Hepatic stellate cell (primary cell): ENCODE measurements around the gene LIPT2.

Experiments used
- DNase-seq: peaks from one replicate; pipeline ENCODE4 v3.0.0; 2011; ENCODE audit warnings: low spot score

Gene LIPT2

DNA sequence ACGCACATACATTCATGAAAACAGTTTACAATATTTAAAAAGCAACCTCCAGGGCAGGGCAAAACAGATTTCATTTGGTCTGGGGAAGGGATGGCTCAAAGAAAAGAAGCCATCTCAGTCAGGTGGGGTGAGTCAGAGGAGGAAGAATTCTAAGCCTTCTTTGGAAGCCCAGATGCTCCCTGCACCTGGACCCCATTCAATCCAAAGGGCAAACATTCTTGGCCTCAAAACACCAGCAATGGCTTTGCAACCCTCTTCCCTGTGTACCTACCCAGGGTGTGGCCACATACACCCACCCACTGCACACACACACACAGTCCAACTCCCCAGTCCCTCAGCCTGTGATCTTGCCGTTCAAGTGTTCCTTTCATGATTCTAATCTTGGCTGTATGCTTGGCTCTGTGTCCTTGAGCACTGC, 28.2 kb downstream of the LIPT2 start:
- DNase-seq: no peak

GRCh38 chr11:74464746-74465145, 28.8 kb downstream of the LIPT2 start:
- DNase-seq: no peak

GRCh38 chr11:74463216-74463615, 30.3 kb downstream of the LIPT2 start:
- DNase-seq: no peak

- no peak for DNase-seq
Observed at GRCh38 chr11:74462631-74463030, 30.9 kb downstream of the LIPT2 start.

- no peak for DNase-seq
Observed at GRCh38 chr11:74462009-74462408, 31.5 kb downstream of the LIPT2 start.

- DNase-seq: no peak
Observed at GRCh38 chr11:74460481-74461154, 32.9 kb downstream of the LIPT2 start.

- DNase-seq: no peak
Observed at GRCh38 chr11:74460065-74460464, 33.5 kb downstream of the LIPT2 start.

DNA sequence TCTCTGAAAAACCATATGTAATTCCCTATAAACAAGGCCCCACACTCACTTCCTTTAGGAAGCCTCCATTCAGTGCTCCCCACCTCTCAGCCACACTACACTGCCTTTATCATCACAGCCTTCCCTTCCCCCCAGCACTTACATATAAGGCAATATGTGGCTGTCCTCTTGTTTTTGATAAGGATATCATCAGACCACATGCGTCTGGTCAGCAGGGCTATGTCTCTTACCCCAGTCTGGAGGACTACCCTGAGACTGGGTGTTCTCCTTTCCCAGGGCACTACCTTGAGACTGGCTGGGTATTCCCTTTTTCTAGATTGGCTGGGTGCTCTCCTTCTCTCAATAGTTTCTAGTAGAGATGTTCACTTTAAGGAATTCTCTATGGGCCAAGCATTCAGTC, 33.9 kb downstream of the LIPT2 start:
- DNase-seq: no peak

DNA sequence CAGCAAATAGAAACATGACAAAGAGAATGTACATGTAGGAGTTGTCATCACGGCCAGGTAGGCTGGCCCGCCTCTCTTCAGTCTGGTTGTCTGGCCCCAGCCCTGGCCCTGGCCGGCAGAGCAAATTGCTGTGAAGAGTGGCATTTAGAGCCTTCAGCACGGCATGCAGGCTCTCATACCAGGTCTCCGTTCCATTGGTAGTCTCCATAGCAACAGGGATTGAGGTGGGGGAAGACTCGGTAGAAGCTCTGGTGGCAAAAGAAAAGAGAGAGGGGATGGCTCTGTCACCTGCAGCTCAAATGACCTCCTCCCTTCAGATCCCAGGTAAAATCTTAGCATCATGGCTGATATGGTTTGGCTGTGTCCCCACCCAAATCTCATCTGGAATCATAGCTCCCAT, 36.2 kb downstream of the LIPT2 start:
- DNase-seq: no peak

- DNase-seq: peak; percentile 58
Observed at GRCh38 chr11:74453373-74453975, 40.0 kb downstream of the LIPT2 start.

- no peak for DNase-seq
Observed at GRCh38 chr11:74452366-74452765, 41.2 kb downstream of the LIPT2 start.

GRCh38 chr11:74450318-74450717, 43.2 kb downstream of the LIPT2 start:
- DNase-seq: no peak

- peak; percentile 51 for DNase-seq
Observed at GRCh38 chr11:74449369-74449931, 44.1 kb downstream of the LIPT2 start.

- no peak for DNase-seq
Observed at GRCh38 chr11:74447720-74448119, 45.8 kb downstream of the LIPT2 start.

GRCh38 chr11:74446532-74446938, 47.0 kb downstream of the LIPT2 start:
- DNase-seq: no peak

GRCh38 chr11:74444173-74444826, 49.2 kb downstream of the LIPT2 start:
- DNase-seq: no peak

DNA sequence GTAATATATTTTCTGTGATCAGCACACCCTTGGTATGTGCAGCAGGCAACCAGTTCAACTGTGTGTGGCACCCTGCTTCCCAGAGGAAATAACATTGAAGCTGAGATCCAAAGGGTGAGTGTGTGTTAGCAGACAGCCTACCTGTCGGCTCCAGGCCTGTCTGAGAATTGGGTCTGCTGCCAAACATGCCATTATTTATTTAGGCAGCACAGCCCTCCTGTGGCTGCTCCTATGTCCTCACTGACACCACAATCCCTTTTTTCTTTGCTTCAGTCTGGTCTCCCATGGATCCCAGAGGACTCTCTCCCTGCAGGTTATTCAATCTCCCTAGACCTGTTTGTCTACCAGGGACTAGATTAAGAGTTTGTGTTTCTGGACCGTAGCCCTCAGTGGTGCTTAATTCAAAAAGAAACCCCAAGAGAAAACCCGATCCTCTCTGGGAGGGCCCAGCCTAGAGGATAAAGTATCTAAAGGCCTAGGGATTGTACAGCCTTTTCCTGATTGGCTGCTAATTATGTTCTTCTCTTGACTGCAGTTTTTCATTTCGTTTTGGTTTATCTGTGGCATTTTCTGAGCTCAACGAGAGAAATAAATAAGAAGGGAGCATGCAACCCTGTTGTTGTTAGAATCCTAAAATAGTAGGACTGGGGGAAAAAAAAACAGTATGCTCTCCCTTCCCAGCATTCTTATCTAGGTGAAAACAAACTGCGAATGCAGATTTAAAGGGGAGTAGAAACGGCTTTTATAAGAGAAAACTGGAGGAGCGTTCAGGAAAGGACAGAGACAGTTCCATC, 50.3 kb downstream of the LIPT2 start:
- no peak for DNase-seq

DNA sequence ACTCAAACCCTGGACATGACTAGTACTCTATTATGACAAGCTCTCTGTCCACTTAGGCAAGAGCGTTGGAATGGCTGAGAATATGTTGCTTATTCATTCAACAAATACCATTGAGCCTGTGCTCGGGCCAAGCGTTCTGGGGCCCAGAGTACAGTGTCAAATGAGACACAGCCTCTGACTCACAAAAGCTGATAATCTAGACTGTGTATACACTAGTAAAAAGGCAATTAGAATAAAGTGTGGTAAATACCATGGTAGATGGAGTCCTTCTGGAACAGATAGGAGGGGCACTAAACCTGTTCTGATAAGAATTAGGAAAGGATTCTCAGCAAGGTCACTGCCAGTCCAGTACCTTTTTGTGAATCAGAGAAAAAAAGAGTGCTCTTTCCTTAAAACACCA, 50.9 kb downstream of the LIPT2 start:
- no peak for DNase-seq
